ENCODE measurements around the gene GPR61.

Gene GPR61

GRCh38 chr1:109522026-109522425 lies 17.6 kb upstream of the GPR61 start:
- in situ Hi-C loops (cut with HindIII; ENCODE audit: low pct_ligation_motif_present, low sequenced_read_pairs): no loop called here
- no peak overlapping the region for H3K27ac ChIP-seq
- TF ChIP-seq CTCF (IDR thresholded peaks at IDR 0.05; ENCODE audit: low read depth, low read length, missing control alignments): no peak
- no peaks in the 10 kb centered on the region for H3K36me3 ChIP-seq (replicated peaks)
- peaks cover 17% of the 10 kb centered on the region for H3K27me3 ChIP-seq (replicated peaks)
- no peak overlapping the region for H3K4me3 ChIP-seq (ENCODE audit: low read depth, low read length)
- no peak for DNase-seq

GRCh38 chr1:109523706-109524105 lies 16.0 kb upstream of the GPR61 start:
- H3K27ac ChIP-seq: no peak overlapping the region
- no peak overlapping the region for H3K4me3 ChIP-seq (ENCODE audit: low read depth, low read length)
- peaks cover 19% of the 10 kb centered on the region for H3K27me3 ChIP-seq (replicated peaks)
- no peaks in the 10 kb centered on the region for H3K36me3 ChIP-seq (replicated peaks)
- in situ Hi-C loops (cut with HindIII; ENCODE audit: low pct_ligation_motif_present, low sequenced_read_pairs): no loop called here
- TF ChIP-seq CTCF (IDR thresholded peaks at IDR 0.05; ENCODE audit: low read depth, low read length, missing control alignments): no peak
- DNase-seq: no peak

- H3K27me3 ChIP-seq (replicated peaks): peaks cover 5% of the 10 kb centered on the region
- TF ChIP-seq CTCF (IDR thresholded peaks at IDR 0.05; ENCODE audit: low read depth, low read length, missing control alignments): no peak
- no peaks in the 10 kb centered on the region for H3K36me3 ChIP-seq (replicated peaks)
- H3K27ac ChIP-seq: no peak overlapping the region
- no peak for DNase-seq
- in situ Hi-C loops (cut with HindIII; ENCODE audit: low pct_ligation_motif_present, low sequenced_read_pairs): no loop called here
- H3K4me3 ChIP-seq (ENCODE audit: low read depth, low read length): no peak overlapping the region
These were observed 12.4 kb upstream of the GPR61 start for GRCh38 chr1:109527098-109527811.

GRCh38 chr1:109527846-109528695 lies 11.6 kb upstream of the GPR61 start:
- DNase-seq: no peak
- no peaks in the 10 kb centered on the region for H3K36me3 ChIP-seq (replicated peaks)
- TF ChIP-seq CTCF (IDR thresholded peaks at IDR 0.05; ENCODE audit: low read depth, low read length, missing control alignments): no peak
- peaks cover 5% of the 10 kb centered on the region for H3K27me3 ChIP-seq (replicated peaks)
- H3K27ac ChIP-seq: no peak overlapping the region
- H3K4me3 ChIP-seq (ENCODE audit: low read depth, low read length): no peak overlapping the region
- in situ Hi-C loops (cut with HindIII; ENCODE audit: low pct_ligation_motif_present, low sequenced_read_pairs): no loop called here

GRCh38 chr1:109528712-109529111 lies 11.0 kb upstream of the GPR61 start:
- TF ChIP-seq CTCF (IDR thresholded peaks at IDR 0.05; ENCODE audit: low read depth, low read length, missing control alignments): no peak
- DNase-seq: no peak
- no peak overlapping the region for H3K27ac ChIP-seq
- in situ Hi-C loops (cut with HindIII; ENCODE audit: low pct_ligation_motif_present, low sequenced_read_pairs): no loop called here
- no peaks in the 10 kb centered on the region for H3K36me3 ChIP-seq (replicated peaks)
- peaks cover 5% of the 10 kb centered on the region for H3K27me3 ChIP-seq (replicated peaks)
- H3K4me3 ChIP-seq (ENCODE audit: low read depth, low read length): no peak overlapping the region

Data from brain microvascular endothelial cell (primary cell).